GM12878 (cell line): ENCODE data around the gene TXNIP. TPM values are rescaled to one million over a fixed set of nuclear protein-coding genes. Genes with fewer than 3 reads are reported as not detected.

Source experiments
- ATAC-seq: fragments of 200-7000 bp; cut with Tn5 transposase; 3 replicates; pipeline ENCODE4 v1.9.1; 2020; ENCODE audit warnings: mild to moderate bottlenecking, moderate library complexity
- Bru-seq: library from RNA; stranded (reverse); fragments of 400-500 nt; gene quantifications from one replicate; lab custom pipeline; 2021; lab: Mats Ljungman, UMichigan
- BruChase-seq, 2 experiments: library from RNA; stranded (reverse); fragments of 400-500 nt; gene quantifications; one replicate each; lab custom pipeline; 2021; lab: Mats Ljungman, UMichigan
- BruUV-seq: library from RNA; stranded (reverse); fragments of 400-500 nt; replicated peaks from 2 replicates; lab custom pipeline; 2021; lab: Mats Ljungman, UMichigan
- CTCF ChIA-PET: fragments of 300-600 bp; sonication (Branson Sonifier 250); formaldehyde crosslinking; extraction: SDS; loops from one replicate; lab custom pipeline; 2021; ENCODE audit warnings: inconsistent platforms; lab: Yijun Ruan, JAX
- POLR2A ChIA-PET: fragments of 350-600 bp; formaldehyde crosslinking; extraction: SDS; loops from one replicate; lab custom pipeline; 2021; ENCODE audit warnings: inconsistent platforms; lab: Charles Lee
- RAD21 ChIA-PET: fragments of 300-600 bp; sonication (Branson Sonifier 250); formaldehyde crosslinking; loops from one replicate; lab custom pipeline; 2023; ENCODE audit warnings: antibody characterized with exemption; ENCODE audit not compliant: unreplicated experiment; lab: Charles Lee
- SMC1A ChIA-PET: fragments of 300-600 bp; sonication (Branson Sonifier 250); formaldehyde crosslinking; loops from one replicate; lab custom pipeline; 2023; ENCODE audit not compliant: unreplicated experiment, uncharacterized antibody; lab: Charles Lee
- DNase-seq: peaks from one replicate; pipeline ENCODE4 v3.0.0-alpha.2; 2011; ENCODE audit warnings: low read depth, low spot score
- FAIRE-seq: peaks from 3 replicates; lab custom pipeline; 2011; peaks lifted over from hg19 to GRCh38; lab: Jason Lieb, UNC
- H2AFZ ChIP-seq: 2 replicates; pipeline ENCODE4 v1.6.0; 2011; ENCODE audit warnings: low read depth, low read length, control low read depth; ENCODE audit not compliant: control insufficient read depth
- H3K27ac ChIP-seq: 2 replicates; pipeline ENCODE4 v1.5.1; 2011; ENCODE audit warnings: control low read depth; ENCODE audit not compliant: control insufficient read depth, insufficient read depth
- H3K27me3 ChIP-seq, 2 experiments: replicated peaks in 1 of 2; 2 replicates each; pipeline versions ENCODE4 v1.6.0 to v1.6.1; 2011; ENCODE audit warnings: low read length in 1 of 2; ENCODE audit not compliant: control insufficient read depth in 2 of 2, insufficient read depth in 2 of 2
- H3K36me3 ChIP-seq, 2 experiments: 2 replicates each; pipeline ENCODE4 v1.5.1; 2011; ENCODE audit warnings: low read length in 1 of 2; ENCODE audit not compliant: control insufficient read depth in 2 of 2, insufficient read depth in 2 of 2
- H3K4me1 ChIP-seq: 2 replicates; pipeline ENCODE4 v1.6.1; 2011; ENCODE audit warnings: mild to moderate bottlenecking, low read length, moderate library complexity, mixed read lengths; ENCODE audit not compliant: control insufficient read depth, insufficient read depth
- H3K4me2 ChIP-seq: 2 replicates; pipeline ENCODE4 v1.6.0; 2011; ENCODE audit warnings: control low read depth; ENCODE audit not compliant: control insufficient read depth, insufficient read depth
- H3K4me3 ChIP-seq: fragments of 200-600 bp; sonication (generic); 2 replicates; pipeline ENCODE4 v1.5.1; 2016
- H3K79me2 ChIP-seq: 2 replicates; pipeline ENCODE4 v1.6.0; 2011; ENCODE audit warnings: low read length; ENCODE audit not compliant: control insufficient read depth, insufficient read depth
- H3K9ac ChIP-seq: 2 replicates; pipeline ENCODE4 v1.8.0; 2011; ENCODE audit warnings: low read length, control low read depth, mixed read lengths; ENCODE audit not compliant: control insufficient read depth, insufficient read depth
- H3K9me3 ChIP-seq: replicated peaks from 3 replicates; pipeline ENCODE4 v1.5.1; 2011; ENCODE audit warnings: mild to moderate bottlenecking, low read length; ENCODE audit not compliant: control insufficient read depth, insufficient read depth
- H4K20me1 ChIP-seq: 2 replicates; pipeline ENCODE4 v1.6.0; 2011; ENCODE audit not compliant: control insufficient read depth, insufficient read depth
- BCLAF1 ChIP-seq: fragments of 450-650 bp; IDR thresholded peaks from 2 replicates; pipeline ENCODE4 v1.6.1; 2017; ENCODE audit warnings: antibody characterized with exemption, mild to moderate bottlenecking, moderate library complexity
- CEBPB ChIP-seq, 2 experiments: fragments of 150-350 bp in 1 of 2; IDR thresholded peaks; 2 replicates each; pipeline ENCODE4 v1.6.1; 2012 to 2014; ENCODE audit warnings: low read depth in 2 of 2, low read length in 2 of 2, borderline replicate concordance in 1 of 2, inconsistent platforms in 1 of 2
- CHD4 ChIP-seq: fragments of 200-600 bp; sonication (generic); IDR thresholded peaks from 2 replicates; pipeline ENCODE4 v1.6.1; 2016; ENCODE audit warnings: mild to moderate bottlenecking
- HSF1 ChIP-seq: fragments of 150-350 bp; IDR thresholded peaks from 2 replicates; pipeline ENCODE4 v1.6.1; 2014; ENCODE audit warnings: mild to moderate bottlenecking, low read depth, low read length
- IKZF2 ChIP-seq, 2 experiments: fragments of 450-650 bp; IDR thresholded peaks; 2 replicates each; pipeline ENCODE4 v1.6.1; 2017; ENCODE audit warnings: mild to moderate bottlenecking in 2 of 2, moderate library complexity in 2 of 2
- MTA2 ChIP-seq: fragments of 450-650 bp; IDR thresholded peaks from 2 replicates; pipeline ENCODE4 v1.6.1; 2016; ENCODE audit warnings: low read depth, mild to moderate bottlenecking, moderate library complexity
- NR2C1 ChIP-seq: fragments of 450-650 bp; IDR thresholded peaks from 2 replicates; pipeline ENCODE4 v1.6.1; 2017; ENCODE audit warnings: antibody characterized with exemption, mild to moderate bottlenecking, moderate library complexity
- NR2C2 ChIP-seq: IDR thresholded peaks from 2 replicates; pipeline ENCODE4 v1.6.1; 2011; ENCODE audit warnings: borderline replicate concordance, low read depth; ENCODE audit not compliant: control insufficient read depth, insufficient read length
- PAX8 ChIP-seq: fragments of 450-650 bp; IDR thresholded peaks from 2 replicates; pipeline ENCODE4 v1.6.1; 2017; ENCODE audit warnings: mild to moderate bottlenecking, moderate library complexity
- RELB ChIP-seq: fragments of 450-650 bp; IDR thresholded peaks from 2 replicates; pipeline ENCODE4 v1.6.1; 2017; ENCODE audit warnings: low read depth, mild to moderate bottlenecking, moderate library complexity
- TBL1XR1 ChIP-seq: IDR thresholded peaks from 2 replicates; pipeline ENCODE4 v1.6.1; 2012; ENCODE audit warnings: low read depth, low read length, improper control_type of control experiment
- ZNF217 ChIP-seq: fragments of 450-650 bp; IDR thresholded peaks from 2 replicates; pipeline ENCODE4 v1.6.1; 2017; ENCODE audit warnings: antibody characterized with exemption, mild to moderate bottlenecking
- ZNF24 ChIP-seq: fragments of 450-650 bp; IDR thresholded peaks from 2 replicates; pipeline ENCODE4 v1.6.1; 2017; ENCODE audit warnings: antibody characterized with exemption, mild to moderate bottlenecking
- WGBS: methylation state at CpG from one replicate; pipeline ENCODE4 v1.1.6; 2016; ENCODE audit warnings: low lambda C conversion rate; ENCODE audit not compliant: insufficient replicate concordance, insufficient coverage; ENCODE audit errors: missing lambda C conversion rate; 5-methylcytosine and 5-hydroxymethylcytosine counted together
- in situ Hi-C: fragments of 300-500 bp; cut with MboI; formaldehyde crosslinking; loops from 9 replicates; pipeline ENCODE4 v1.14.3; 2018; ENCODE audit warnings: mixed read lengths
- intact Hi-C: fragments of 100-400 bp; cut with micrococcal nuclease; formaldehyde crosslinking; loops from one replicate; pipeline ENCODE4 v1.14.2; 2022; ENCODE audit not compliant: unreplicated experiment
- long read RNA-seq, 2 experiments: library from polyadenylated mRNA; unstranded; transcript quantifications; one replicate each; pipeline ENCODE4 v2.0.0, GENCODE V29; 2019 to 2020
- polyA minus RNA-seq, 3 experiments: library from RNA; depleted of rRNA, polyadenylated mRNA; stranded (reverse); fragments of >200 nt; gene quantifications; 2 replicates each; pipeline ENCODE4 v1.2.3, GENCODE V29; 2011
- polyA plus RNA-seq, 11 experiments: library from polyadenylated mRNA; depleted of rRNA in 4 of 11; unstranded in 6 of 11; stranded (reverse) in 5 of 11; fragments of >200 nt; fragmentation: Nextera tagmentation in 4 of 11; fragmentation: Illumina TruSeq in 1 of 11; extraction: Ambion mirVana in 4 of 11; extraction: Trizol in 1 of 11; gene quantifications; 1 replicate in 1 of 11; 2 replicates in 10 of 11; pipeline versions ENCODE4 v1.2.1 to v1.2.3, GENCODE V29; 2011 to 2016; ENCODE audit warnings: inconsistent platforms in 2 of 11, missing spikeins in 2 of 11, low read depth in 1 of 11
- total RNA-seq, 4 experiments: library from RNA; depleted of rRNA in 3 of 4; stranded (reverse); fragments of >200 nt in 3 of 4; fragmentation: Illumina TruSeq in 1 of 4; extraction: Trizol in 1 of 4; gene quantifications; 2 replicates each; pipeline versions ENCODE4 v1.2.1 to v1.2.3, GENCODE V29; 2013 to 2021

The TXNIP gene
- 199 and 208 TPM in 2 replicates for total RNA-seq (2013; cell fraction: nucleolus; rRNA removed)
- total RNA-seq (2014; rRNA removed) (133 and 171 TPM in 2 replicates), total RNA-seq (2014; rRNA removed; fragmentation: Illumina TruSeq; extraction: Trizol) (110 and 121 TPM in 2 replicates), total RNA-seq (2021) (106 and 115 TPM in 2 replicates), polyA plus RNA-seq (2011; rRNA removed) (132 and 154 TPM in 2 replicates), polyA plus RNA-seq (2014; fragmentation: Illumina TruSeq; extraction: Trizol) (130 and 182 TPM in 2 replicates), polyA plus RNA-seq (2014; fragmentation: Nextera tagmentation; extraction: Ambion mirVana) (10 to 100 TPM; 48.7 to 75.5 TPM), polyA plus RNA-seq (2014; rRNA removed) (84.1 and 108 TPM in 2 replicates), polyA plus RNA-seq (2016; fragmentation: Nextera tagmentation; extraction: Ambion mirVana) (10 to 100 TPM; 76.6 to 82.9 TPM), polyA minus RNA-seq (2011; rRNA and poly(A)+ RNA removed) (209 and 224 TPM in 2 replicates), Bru-seq, nascent RNA (percentile 100 among the genes with signal in this experiment), BruChase-seq, experiment 1, labeled RNA remaining after a 6-hour chase (percentile 89 among the genes with signal in this experiment), BruChase-seq, experiment 2, labeled RNA remaining after a 2-hour chase (percentile 99 among the genes with signal in this experiment)
- polyA plus RNA-seq (2011; ENCODE audit: low read depth): 102 TPM
- 73.1 TPM in 2 replicates for polyA plus RNA-seq (2011; cell fraction: cytosol; rRNA removed)
- polyA plus RNA-seq (2011; cell fraction: nucleus; rRNA removed): 99.6 and 193 TPM in 2 replicates
- polyA plus RNA-seq (2012): 90.6 and 113 TPM in 2 replicates
- polyA minus RNA-seq (2011; cell fraction: cytosol; rRNA and poly(A)+ RNA removed): 42.0 and 48.2 TPM in 2 replicates
- polyA minus RNA-seq (2011; cell fraction: nucleus; rRNA and poly(A)+ RNA removed): 177 and 219 TPM in 2 replicates
- long read RNA-seq, experiment 1, transcript TXNIP-204 (8 exons, 2,926 nt): major isoform, 5 of 7 reads
- long read RNA-seq, experiment 1, partial matches to known transcripts: 1 of 7 reads
- long read RNA-seq, experiment 1, other reads (novel, unspliced or antisense): 1 of 7 reads
- long read RNA-seq, experiment 2, transcript TXNIP-204 (8 exons, 2,926 nt): major isoform, 115 of 132 reads
- long read RNA-seq, experiment 2, partial matches to known transcripts: 8 of 132 reads
- long read RNA-seq, experiment 2, other reads (novel, unspliced or antisense): 7 of 132 reads

GRCh38 chr1:145996433-145997015, at the start of gene TXNIP:
Gene TXNIP, minus strand, starts transcription at chr1:145996579. Its CDS starts 313 bp downstream, at chr1:145996266.
- in situ Hi-C loops: no loop called here
- FAIRE-seq: no peak
- TF ChIP-seq NR2C2: no peak
- TF ChIP-seq MTA2: no peak
- TF ChIP-seq ZNF24: no peak
- TF ChIP-seq NR2C1: no peak
- peak; percentile 92 for TF ChIP-seq BCLAF1
- TF ChIP-seq CEBPB (IDR thresholded peaks at IDR 0.05; ENCODE audit: borderline replicate concordance in 1 of 2, low read depth in 2 of 2, low read length in 2 of 2): no peak
- TF ChIP-seq TBL1XR1: 0 out of 2 replicates have a peak, but pooled peaks have one; percentile 32
- TF ChIP-seq CHD4: no peak
- TF ChIP-seq RELB: peak; percentile 84
- TF ChIP-seq IKZF2 (IDR thresholded peaks at IDR 0.05): peak; percentile 91
- no peak for TF ChIP-seq HSF1
- no peak for TF ChIP-seq PAX8
- TF ChIP-seq ZNF217: no peak

More at GRCh38 chr1:145996433-145997015, at the start of gene TXNIP:
- Histone ChIP-seq H3K27ac (peak within 1 kb of the TSS; percentile 82), H3K27me3 (no peaks in the 10 kb centered on the region), H3K4me1 (peaks cover 8% of the 10 kb centered on the region), H4K20me1 (no peaks in the 10 kb centered on the region), H3K4me3 (peak within 1 kb of the TSS; percentile 81), H3K36me3 (peaks cover 0 to 3% of the 10 kb centered on the region in 2 experiments; a peak in 2 of 4 replicates), H3K79me2 (peaks cover 15% of the 10 kb centered on the region), H2AFZ (peak within 1 kb of the TSS; percentile 77), H3K9me3 (no peaks in the 10 kb centered on the region), H3K4me2 (peak within 1 kb of the TSS; percentile 86), H3K9ac (peak within 1 kb of the TSS; percentile 75)
- peak; percentile 92 for ATAC-seq
- RAD21 ChIA-PET: interaction anchor here (0.9 to 7.4 kb wide), 6 partner anchors 10 to 39 kb away, joined by 3 to 100 read pairs (median 3); partner anchors contain the start of gene LIX1L
- SMC1A ChIA-PET: interaction anchor here (1.1 to 12.5 kb wide), 5 partner anchors 10 to 117 kb away, joined by 3 to 244 read pairs (median 5); no protein-coding TSS in a partner anchor
- peak; percentile 51 for DNase-seq
- intact Hi-C loops: no loop called here
- POLR2A ChIA-PET: interaction anchor here (0.5 to 4.1 kb wide), 10 partner anchors 8 to 138 kb away, joined by 3 to 82 read pairs (median 7); partner anchors contain the start of genes ANKRD34A, LIX1L, PIAS3 and POLR3GL
- BruUV-seq: no TSS peak
- CTCF ChIA-PET: interaction anchor here (0.7 to 12.2 kb wide), 8 partner anchors 10 to 151 kb away, joined by 3 to 196 read pairs (median 4); partner anchors contain the start of genes ANKRD34A, LIX1L, NUDT17 and POLR3GL
- WGBS: 1% methylated on average over 30 of the region's 30 CpGs
